Upper lobe of left lung (tissue), 4 donors: ENCODE measurements around the gene HPCAL1.

Experiments
- CTCF ChIP-seq, 6 experiments: fragments of 450-650 bp in 4 of 6; fragments of 200-600 bp in 2 of 6; sonication (generic) in 2 of 6; IDR thresholded peaks; one replicate each; pipeline ENCODE4 v1.5.1; 2016 to 2019; ENCODE audit warnings: antibody characterized with exemption in 6 of 6
- EP300 ChIP-seq, 4 donors: sonication (generic); formaldehyde crosslinking; IDR thresholded peaks; one replicate each; pipeline ENCODE4 v1.5.1; 2017; ENCODE audit warnings: antibody characterized with exemption in 4 of 4, control low read depth in 2 of 4
- POLR2A ChIP-seq, 4 donors: fragments of 450-650 bp; IDR thresholded peaks; one replicate each; pipeline ENCODE4 v1.5.1; 2016 to 2017; ENCODE audit warnings: antibody characterized with exemption in 4 of 4, mild to moderate bottlenecking in 2 of 4
- POLR2AphosphoS5 ChIP-seq, 2 donors: sonication (generic); formaldehyde crosslinking; IDR thresholded peaks; one replicate each; pipeline ENCODE4 v1.5.1; 2017; ENCODE audit warnings: antibody characterized with exemption in 2 of 2

- TF ChIP-seq CTCF (IDR thresholded peaks at IDR 0.05): no peak
- peak in 2 of 4 donors; percentile 6 to 84 for TF ChIP-seq EP300 (IDR thresholded peaks at IDR 0.05)
- TF ChIP-seq POLR2A (IDR thresholded peaks at IDR 0.05): no peak
- peak in 1 of 2 donors; percentile 38 for TF ChIP-seq POLR2AphosphoS5 (IDR thresholded peaks at IDR 0.05)
Observed at GRCh38 chr2:10342245-10342951, 39.7 kb downstream of the HPCAL1 start.
